NCI-H1092 treated with DMSO at 0.1 percent for 48 hours (cell line): Measurements from ENCODE around the gene PLA2G4A.
"Not testable (repeated sequence)": the region's sequence is repeated elsewhere in the genome, so short reads cannot be mapped to it uniquely, and the experiment has no call there.

ENCODE experiments used
- DNase-seq: peaks from one replicate; lab custom pipeline; 2025; lab: John Stamatoyannopoulos, UW

The PLA2G4A gene

DNA sequence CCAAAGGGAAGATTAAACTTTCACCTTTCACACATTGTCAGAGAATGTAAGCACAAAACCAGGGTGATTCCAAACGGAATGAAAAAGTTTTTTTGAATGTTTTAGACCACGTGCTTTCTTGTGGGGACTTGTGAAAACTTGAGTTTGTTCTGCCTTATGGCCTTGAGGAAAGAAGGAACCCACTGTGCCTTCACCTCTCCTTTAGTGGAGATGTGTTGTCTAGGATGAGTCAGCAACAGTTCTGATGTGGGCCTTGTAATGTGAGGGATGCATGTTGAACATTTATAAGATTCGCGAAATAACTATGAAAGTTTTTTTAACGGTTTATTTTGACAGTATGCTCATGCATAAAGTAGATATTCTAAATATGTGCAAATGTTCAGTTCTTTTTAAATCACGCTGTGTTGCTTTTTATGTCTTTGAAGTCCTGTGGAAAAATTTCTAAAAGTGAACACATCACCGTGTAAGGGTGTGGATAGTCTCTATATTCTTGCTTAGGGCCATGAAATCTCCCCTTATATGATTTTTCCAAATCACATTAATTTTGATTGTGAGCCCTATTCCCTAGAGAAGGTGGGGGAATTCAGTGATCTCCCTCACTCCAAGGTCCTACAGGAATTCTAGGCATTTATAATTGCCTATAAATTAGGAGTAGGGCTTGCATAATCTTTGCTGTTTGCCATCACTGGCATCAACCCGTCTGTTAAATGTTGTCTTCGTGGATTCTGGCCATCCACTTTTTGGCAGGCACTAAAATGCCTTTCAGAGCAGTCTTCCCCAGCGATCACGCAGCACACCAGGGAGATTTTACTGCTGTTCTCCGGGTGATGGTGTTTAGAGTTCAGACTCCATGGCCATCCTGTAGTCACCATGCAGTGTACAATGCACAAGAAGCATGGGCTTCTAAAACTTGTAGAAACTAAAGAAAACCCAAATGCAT lies 47.4 kb downstream of the PLA2G4A start:
- DNase-seq, result no peak

DNA sequence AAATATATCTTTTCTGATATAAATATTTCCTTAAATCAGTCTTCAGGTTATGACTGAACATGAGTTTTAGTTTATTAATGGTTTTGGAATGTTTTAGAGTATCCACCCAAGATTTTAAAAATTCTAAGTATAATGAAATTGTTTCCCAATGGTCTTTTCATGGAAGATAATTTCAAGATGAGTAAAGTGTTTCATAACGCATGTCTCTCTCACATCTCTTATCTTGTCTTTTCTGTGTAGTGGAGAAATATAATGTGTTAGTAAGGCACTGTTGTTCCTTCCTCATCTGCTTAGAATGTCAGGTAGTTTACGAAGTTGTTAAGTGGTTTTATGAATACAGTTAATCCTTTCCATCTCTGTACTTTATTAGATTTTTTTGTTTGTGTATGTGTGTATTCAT lies 49.6 kb downstream of the PLA2G4A start:
- DNase-seq, result no peak

DNA sequence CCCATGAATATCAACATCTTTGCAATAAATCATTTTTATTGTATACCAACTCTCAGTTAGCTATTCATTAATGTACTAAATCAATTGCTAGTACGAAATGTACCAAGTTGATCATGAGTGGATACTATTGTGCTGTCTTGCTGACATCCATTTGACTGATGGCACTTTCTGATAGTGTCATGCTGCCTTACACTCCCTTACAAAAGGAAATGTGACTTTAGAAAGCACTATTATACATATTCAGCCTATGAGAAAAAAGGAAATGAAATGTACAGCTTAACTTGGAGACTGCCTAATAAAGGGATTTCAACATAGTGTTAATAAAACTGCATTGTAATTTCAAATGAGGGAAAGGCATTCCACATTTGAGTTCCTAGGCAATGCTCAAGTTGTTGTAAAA lies 52.2 kb downstream of the PLA2G4A start:
- DNase-seq, result no peak

DNA sequence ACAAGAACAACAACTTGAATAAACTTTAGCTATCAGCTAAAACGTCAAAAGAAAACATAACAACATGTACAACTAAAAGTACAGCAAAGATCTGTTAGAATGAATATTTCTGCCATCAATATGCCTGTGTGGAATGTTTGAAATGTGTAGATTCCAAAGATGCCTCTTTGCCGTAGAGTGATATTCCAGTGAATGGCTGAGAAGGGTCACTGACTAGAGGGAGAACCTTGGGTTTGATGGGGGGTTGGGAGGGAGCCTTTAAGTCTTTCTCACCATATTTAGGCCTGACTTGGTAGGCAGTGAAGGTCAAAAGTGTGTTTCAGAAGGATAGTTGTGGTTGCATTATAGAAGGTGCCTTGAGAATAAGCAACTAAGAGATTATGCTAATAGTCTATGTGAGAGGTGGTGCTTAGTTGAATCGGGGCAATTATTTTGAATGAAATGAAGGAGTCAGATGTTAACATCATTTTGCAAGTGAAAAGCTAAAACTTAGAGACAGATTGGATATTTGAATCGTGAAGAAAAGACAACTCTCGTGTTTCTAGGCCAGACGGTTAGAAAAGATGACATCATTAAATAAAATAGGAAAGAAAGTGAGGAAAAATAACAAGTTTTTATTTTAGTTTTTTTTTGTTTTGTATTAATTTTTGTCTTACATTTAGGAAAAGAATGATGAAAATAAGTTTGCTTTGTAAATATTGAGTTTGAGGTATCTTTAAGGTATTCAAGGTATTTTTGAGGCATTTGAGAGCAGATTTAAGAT lies 53.8 kb downstream of the PLA2G4A start:
- no peak for DNase-seq

DNA sequence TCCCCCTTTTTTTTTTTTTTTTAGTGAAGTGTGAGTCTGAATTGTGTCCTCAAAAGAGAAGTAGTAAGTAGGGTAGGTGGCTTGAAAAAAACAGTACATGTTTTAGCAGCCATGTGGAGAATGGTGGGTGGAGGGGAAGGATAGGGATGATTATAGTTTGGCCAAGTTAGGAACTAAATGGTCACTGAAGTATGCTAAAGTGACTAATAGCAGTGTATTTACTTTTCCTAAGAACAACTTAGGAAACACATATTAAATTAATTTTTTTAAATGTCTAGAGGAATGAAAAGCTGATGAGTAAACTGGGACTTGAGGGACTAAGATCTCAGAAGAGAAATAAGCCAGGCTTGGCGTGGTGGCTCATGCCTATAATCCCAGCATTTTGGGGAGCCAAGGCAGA lies 55.5 kb downstream of the PLA2G4A start:
- DNase-seq, result no peak

DNA sequence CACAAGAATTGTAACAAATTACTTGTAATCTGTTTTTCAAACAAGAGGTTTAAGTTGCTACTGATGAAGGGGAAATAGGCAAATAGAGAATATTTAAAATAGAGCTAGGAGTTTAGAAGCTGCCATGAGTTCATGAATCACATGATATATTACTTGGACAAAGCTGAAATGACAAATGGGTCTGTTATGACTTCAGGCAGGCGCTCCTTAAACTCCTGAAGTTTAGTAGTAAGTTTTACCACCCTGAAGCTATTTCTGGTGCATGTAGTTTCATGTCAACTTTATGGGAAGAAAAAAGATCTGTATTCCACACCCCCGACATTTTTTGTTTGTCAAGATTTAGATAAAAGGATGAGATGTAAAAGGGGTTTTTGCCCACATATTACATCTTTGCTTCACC lies 58.5 kb downstream of the PLA2G4A start:
- no peak for DNase-seq

DNA sequence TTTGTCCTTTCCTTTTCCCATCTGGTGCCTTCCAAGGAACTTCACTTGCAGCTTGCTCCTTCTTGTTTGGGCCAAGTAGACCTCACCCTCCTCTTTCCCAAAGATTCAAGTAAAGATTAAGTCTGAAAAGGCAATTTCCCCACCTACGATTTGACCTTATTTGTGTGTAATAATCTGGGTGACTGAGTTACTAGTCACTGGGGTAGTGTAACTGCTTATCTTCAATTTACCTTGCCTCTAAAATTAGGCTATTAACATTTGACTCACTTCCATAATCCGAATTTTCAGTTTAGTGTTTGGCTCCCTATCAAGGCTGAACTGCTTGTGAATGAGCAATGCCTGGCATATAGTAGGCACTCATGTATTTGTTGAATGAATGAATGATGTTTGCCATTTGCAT lies 59.6 kb downstream of the PLA2G4A start:
- no peak for DNase-seq

DNA sequence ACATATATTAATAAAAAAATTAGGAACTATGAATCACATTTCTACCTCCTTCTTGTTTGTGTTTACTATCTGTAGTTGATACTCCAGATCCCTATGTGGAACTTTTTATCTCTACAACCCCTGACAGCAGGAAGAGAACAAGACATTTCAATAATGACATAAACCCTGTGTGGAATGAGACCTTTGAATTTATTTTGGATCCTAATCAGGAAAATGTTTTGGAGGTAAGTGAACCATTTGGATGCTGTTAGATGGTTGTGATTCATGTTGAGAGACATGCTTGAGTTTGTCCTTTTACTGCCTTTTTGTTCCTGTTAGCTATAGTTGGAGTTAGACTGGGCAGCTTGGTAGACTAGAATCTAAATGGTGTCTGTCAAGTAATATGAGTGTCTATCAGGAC lies 64.2 kb downstream of the PLA2G4A start:
- no peak for DNase-seq

DNA sequence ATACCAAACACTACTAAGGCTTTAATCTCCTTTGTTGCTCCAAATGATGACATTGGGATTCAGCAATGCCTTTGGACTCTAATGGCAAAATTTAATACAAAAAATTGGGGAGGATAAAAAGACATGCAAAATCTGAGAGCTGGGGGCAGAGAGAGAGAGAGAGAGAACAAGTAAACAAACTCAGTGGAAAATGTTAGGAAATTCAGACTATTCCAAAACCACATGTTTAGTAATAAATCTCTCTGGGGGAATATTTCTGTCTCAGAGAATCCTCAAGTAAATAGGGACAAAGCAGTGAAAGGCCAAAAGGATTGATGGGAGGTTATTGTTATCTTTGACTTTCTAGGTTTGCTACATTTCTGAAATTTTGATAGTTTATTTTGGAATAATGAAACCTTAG lies 65.7 kb downstream of the PLA2G4A start:
- DNase-seq, result no peak

DNA sequence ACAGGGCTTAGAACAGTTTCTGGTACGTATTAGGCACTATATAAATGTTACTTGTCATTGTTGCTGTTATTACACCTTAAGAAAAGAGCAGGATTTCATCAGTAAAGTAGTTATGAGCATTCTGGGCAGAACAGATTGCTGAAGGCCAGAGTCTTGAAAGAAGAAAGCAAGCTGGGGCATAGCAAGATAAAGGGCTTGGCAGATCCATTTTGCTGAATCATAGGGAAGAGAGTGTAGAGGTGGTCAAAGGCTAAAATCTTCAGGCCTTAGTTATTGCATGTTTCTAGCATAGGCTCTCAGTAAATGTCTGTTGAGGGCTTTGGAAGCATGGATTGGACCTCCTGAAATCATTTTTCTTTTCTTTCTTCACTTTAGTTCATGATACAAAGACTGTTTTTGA lies 67.5 kb downstream of the PLA2G4A start:
- no peak for DNase-seq

DNA sequence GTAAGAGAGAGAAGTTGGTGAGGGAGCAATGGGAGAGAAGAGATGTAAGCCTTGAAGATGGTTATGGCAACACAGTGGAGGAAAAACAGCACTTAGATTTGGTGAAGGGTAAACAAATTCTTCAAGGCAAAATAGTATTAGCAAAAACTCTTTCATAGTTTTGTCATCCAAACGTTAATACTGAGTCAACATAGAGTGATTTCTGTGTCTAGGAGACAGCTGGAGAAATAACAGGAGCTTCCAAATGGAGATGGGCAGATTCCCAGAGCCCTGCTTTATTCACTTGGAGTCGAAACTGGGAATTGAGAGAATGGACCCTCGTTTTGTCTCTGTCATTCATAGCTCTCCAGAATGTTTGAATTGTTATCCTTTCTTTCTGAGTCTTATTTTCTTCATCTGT lies 68.3 kb downstream of the PLA2G4A start:
- DNase-seq, result no peak

DNA sequence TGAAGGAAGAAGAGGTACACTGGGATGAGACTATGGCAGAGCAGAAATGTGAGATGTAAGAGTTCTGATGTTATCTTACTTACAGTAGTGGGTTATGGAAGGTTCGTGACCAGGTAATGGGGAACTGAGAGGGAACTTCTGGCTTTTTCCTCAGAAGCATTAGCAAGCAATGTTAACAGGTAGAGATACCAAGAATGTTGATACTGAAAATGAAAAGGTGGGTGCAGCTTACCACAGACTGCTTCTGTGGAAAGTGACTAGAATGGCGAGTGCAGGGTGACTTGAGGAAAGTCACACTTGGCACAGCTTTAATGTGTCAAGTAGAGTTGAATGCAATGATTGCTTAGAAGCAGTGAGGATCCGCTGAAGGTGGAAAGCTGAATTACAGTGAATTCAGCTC lies 70.8 kb downstream of the PLA2G4A start:
- no peak for DNase-seq

DNA sequence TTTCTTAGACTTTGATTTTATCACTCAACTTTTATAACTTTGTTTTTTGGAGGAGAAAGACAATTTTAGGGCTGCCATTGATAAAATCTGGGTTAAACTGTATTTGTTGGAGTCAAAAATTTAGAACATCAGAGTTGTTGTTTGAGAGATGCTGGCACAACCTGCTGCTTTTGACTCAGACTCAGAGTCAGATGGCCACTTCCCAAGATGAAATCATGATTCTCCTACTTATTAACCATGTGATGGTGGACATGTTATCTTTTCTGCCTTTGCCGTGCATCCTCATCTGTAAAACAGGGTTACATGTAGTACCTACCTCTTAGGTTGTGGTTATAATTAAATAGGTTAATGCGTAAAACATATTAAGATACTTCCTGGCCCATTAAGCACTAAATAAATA lies 71.2 kb downstream of the PLA2G4A start:
- no peak for DNase-seq

DNA sequence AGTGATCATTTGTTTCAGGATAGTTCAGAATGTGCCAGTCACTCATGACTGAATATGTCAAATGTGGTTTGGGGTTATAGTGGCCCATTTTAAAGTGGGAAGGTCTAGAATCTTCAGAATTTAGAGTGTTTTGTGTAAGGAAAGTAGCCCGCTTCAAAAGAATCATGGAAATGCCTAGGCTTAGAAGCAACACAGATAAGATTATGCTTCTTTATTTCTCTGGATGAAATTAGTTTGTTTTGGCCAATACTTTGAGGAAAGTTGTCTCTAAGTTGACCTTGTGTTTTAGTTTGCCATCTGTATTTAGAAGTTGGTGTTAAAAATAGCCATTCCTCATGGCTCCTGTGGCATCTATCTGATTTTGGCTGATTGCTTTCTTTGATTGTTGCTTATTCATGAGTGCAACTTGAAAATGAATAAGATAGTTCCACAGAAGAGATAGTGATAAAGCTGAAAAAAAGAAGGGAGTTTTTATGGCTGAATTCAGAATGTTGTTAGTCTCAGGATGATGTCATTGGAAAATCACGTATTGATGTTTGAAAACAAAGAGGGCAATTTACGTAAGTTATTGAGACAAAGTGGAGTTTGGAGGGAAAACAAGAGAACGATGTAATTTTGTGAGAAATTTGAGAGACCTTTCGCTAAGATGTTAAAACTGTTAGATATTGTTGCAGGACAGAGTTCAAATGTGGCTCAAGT lies 71.9 kb downstream of the PLA2G4A start:
- no peak for DNase-seq

DNA sequence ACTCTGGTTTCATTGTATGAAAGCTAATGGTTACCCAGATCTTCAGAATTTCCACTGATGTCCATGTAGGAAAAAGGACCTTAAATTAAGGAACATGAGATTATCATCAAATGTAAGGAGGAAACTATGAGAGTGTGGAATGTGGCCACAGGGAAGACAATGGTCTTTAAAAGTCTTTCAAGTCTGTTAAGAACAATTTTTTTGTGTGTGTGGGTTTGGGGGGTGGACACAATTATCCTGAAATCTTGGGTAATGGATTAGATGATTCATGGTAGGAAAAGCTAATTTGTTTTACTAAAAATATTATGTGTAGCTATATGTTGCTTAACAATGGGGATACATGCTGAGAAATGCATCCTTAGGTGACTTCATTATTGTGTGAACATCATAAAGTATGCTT lies 72.9 kb downstream of the PLA2G4A start:
- no peak for DNase-seq

DNA sequence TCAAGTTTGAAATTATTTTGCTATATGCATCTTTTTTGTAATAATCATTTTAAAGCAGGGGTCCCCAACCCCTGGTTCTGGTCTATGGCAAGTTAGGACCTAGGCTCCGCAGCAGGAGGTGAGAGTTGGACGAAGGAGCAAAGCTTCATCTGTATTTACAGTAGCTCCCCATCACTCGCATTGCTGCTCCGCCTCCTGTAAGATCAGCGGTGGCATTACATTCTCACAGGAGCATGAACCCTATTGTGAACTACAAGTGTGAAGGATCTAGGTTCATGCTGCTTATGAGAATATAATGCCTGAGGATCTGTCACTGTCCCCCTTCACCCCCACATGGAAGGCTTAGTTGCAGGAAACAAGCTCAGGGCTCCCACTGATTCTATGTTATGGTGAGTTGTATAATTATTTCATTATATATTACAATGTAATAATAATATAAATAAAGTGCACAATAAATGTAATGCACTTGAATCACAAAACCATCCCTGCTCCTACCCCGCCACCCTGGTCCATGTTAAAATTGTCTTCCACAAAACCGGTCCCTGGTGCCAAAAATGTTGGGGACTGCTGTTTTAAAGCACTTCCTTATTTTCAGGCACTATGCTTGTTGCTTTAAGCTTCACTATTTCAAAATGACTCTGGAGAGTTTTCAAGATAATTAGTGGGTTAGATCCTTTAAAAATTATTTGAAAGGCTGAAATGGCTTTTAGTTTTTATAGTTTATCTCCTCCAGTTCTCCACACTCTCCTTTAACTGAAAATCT lies 74.8 kb downstream of the PLA2G4A start:
- DNase-seq, result no peak

DNA sequence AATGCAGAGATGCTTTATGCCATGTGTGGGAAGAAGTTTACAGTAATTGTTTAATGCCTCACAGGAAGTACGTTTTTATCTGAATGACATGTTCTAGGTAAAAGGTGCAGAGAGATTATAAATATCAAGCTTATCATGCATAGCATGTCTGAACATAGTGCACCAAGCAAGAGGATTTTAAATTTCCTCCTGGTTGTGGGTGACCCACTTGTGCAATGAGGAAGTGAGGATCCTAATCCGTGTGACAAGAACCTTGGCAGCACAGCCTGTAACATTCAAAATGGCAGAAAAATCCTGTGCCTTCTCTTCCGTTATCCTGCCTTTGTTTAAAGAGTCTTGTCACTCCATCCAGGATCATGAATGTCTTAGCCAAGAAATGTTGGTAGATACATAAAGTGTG lies 75.6 kb downstream of the PLA2G4A start:
- DNase-seq, result no peak

DNA sequence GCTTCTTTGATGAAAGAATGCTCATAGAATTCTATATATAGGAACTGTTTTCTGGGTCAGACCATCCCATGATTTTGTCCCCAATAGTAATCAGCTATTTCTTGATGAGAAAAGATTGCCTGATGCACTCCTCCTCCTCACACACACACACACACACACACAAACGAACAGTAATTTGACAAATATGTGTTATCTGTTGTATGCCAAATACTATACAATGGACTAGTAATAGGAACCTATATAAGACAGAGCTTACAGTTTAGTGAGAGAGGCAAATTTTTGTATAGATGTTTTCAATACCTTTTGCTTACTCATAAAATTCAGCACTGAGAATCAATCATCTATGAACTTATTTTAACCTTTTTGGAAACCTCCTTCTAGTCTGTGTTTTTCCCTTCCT lies 76.8 kb downstream of the PLA2G4A start:
- DNase-seq, result no peak

DNA sequence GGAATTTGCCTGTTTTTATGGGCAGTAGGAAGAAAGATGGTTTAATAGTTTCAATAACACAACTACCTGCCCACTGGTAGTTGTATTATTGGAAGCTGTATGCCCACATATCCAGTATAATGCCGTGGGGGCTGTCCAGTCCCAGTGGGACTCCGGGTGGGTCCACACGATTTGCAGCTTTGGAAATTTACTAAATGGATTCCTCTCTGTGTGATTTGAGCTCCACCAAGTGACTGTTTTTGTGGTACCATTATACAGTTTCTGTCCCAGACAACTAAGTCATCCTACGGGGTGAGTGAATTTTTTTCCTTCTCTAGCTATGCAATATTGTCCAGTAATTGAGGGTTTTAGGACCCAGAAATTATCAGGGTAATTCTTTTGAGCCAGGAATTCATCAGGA lies 86.8 kb downstream of the PLA2G4A start:
- DNase-seq, result no peak

DNA sequence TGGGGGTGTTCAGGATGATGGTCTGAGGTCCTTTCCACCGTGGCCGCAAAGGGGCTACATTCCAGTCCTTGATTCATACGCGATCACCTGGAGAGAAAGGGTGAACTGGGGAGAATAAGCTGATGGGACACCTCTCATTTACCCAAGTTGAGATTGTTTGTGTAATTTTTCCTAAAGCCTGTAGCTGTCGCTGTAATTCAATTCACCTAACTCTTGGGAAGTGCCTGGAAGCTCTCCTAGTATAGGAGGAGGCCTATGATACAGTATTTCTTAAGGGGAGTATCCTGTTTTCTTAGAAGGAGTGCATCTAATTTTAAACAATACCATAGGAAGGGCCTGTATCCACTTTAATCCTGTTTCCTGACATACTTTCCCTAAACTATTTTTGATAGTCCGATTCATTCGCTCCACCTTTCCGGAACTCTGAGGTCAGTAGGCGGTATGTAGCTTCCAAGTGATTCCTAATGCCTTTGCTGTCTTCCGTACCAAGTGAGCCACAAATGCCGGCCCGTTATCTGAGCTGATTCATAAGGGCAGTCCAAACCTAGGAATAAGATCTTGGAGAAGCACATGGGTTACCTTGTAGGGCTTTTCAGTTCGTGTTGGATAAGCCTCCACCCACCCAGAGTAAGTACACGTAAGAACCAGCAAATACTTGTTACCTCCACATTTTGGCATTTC lies 88.5 kb downstream of the PLA2G4A start:
- DNase-seq, result not testable (repeated sequence)

DNA sequence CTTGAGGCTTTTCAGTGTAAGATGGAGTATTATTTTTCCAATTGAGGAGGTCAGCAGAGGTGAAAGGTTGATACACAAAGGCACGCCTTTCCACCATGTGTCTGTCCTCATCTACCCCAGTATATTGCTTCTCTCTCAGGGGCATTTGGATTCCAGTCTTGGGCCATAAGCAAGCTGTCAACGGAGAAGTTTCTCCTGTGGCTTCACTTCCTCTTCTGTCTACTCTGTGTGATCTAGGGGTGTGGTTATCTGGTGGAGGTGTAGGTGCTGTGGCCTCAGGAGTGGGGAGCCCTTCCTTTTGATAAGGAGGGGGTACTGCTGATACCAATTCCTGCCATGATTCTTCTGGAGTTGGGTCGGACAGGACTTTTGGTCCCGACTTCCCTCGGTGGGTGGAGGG lies 92.6 kb downstream of the PLA2G4A start:
- DNase-seq, result not testable (repeated sequence)
